HT-29 (cell line): ENCODE measurements around the gene RAPGEF1. TPM values are rescaled to one million over a fixed set of nuclear protein-coding genes. Genes with fewer than 3 reads are reported as not detected.
"Not testable (repeated sequence)": the region's sequence is repeated elsewhere in the genome, so short reads cannot be mapped to it uniquely, and the experiment has no call there.

Experiments
- DNase-seq: peaks from one replicate; pipeline ENCODE4 v3.0.0-alpha.2; 2015; ENCODE audit warnings: low spot score
- total RNA-seq: library from RNA; depleted of rRNA; stranded (reverse); fragments of >200 nt; shearing (Covaris generic); gene quantifications from 2 replicates; pipeline ENCODE4 v1.2.3, GENCODE V29; 2014

RAPGEF1 gene
- total RNA-seq, 1 experiment from 2014 or later = 15.7 TPM

DNA sequence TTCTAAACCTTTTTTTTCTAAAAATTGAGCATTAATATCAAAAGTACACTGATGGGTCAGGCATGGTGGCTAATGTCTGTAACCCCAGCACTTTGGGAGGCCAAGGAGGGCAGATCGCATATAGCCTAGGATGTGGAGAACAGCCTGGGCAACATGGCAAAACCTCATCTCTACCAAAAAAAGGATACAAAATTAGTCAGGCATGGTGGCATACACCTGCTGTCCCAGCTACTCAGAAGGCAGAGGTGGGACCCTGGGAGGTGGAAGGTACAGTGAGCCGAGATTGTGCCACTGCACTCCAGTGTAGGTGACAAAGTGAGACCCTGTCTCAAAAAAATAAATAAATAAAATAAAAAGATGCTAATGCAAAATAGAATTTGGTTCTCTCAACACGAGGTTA is 49.4 kb downstream of the RAPGEF1 start:
- DNase-seq = no peak

DNA sequence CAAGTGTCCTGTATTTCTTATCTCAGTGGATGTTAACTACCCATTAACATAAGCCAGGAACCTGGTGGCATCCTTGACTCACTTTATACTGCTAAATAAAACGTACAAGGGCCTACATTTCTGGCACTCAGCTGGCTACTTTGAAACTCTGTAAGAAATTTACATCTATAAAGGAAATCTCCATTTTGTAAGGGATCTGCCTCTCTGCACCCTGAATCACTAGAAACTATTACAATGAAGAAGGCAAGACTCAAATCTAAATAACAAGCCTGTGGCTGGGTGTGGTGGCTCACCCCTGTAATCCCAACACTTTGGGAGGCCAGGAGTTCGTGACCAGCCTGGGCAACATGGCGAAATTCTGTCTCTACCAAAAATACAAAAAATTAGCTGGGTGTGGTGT is 51.5 kb downstream of the RAPGEF1 start:
- no peak for DNase-seq

DNA sequence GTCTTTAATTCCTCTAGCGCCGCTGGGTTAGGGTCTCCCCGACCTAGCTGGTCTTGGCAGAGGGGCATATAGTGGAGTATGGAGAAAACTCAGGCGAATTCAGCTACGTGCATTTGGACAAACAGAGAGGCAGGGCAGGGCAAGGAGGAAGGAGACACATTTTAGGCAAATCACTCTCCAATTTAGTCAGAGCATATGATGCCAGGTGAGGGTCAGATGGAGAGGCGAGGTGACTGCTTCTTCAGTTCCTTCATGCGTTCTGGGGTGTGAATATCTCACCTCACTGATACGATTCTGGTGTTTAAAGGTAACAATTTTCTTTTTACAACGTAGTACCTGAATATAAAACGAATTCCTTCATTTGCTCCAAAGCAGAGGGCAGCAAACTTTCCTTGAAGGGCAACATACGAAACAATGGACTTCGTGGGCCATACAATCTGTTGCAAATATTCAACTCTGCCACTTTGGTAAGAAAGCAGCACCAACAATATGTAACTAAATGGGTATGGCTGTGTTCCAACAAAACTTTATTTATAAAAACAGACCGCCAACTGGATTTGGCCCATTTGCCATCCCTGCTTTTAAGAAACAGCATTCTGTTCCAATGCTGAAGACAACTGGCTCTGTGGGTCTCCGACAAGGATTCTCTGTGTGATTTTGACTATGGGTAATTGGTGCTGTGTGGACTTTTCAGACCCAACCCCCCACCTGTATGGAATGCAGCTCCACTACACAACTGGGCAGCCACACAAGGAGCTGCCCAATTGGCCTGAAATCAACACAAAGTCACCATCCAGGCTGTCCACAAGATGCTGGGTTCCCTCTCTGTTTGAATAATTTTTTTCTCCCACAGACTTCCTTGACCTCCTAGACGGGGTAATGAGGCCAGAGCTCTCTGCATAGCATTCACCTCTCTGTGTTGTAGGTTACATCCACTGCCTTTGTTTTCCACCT is 53.8 kb downstream of the RAPGEF1 start:
- no peak for DNase-seq

DNA sequence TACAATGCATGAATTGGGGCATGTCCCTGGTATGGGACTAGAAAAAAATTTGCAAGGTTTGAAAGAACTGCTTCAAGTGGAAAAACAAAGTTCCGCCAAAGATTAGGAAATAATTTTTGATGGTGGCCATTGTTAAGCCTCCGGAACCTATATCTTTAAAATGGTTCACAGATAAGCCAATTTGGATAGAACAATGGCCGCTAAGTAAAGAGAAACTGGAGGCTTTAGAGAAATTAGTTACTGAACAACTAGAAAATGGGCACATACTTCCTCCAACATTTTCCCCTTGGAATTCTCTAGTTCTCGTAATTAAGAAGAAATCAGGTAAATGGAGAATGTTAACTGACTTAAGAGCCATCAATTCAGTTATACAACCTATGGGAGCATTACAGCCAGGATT is 56.8 kb downstream of the RAPGEF1 start:
- not testable (repeated sequence) for DNase-seq

DNA sequence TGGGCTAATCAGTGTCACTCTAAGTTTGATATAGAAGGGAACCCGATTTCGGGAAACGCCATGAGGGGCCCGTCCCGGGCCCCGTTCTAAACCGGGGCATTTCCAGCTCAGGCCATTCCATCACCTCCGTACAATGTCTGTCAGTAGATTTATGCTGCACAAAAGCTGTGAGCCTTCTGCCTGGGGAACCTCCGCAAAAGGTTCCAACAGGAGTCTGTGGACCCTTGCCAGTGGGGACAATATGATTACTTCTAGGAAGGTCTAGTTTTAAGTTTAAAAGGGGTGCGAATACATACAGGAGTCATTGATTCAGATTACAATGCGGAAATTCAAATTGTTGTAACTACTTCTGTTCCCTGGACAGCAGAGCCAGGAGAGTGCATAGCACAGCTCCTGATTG is 57.6 kb downstream of the RAPGEF1 start:
- no peak for DNase-seq

DNA sequence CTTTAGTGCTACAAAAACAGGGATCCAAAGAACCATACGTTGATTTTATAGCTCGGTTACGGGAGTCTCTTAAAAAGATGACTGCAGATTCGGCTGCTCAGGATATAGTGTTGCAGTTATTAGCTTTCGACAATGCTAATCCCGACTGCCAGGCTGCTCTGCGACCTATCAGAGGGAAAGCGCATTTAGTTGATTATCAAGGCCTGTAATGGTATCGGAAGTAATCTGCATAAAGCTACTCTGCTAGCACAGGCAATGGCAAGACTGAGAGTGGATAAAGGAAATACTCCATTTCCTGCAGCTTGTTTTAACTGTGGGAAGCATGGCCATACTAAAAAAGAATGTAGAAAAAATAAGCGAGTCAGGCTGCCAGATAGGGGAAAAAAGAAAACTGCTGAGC is 58.0 kb downstream of the RAPGEF1 start:
- DNase-seq = not testable (repeated sequence)

DNA sequence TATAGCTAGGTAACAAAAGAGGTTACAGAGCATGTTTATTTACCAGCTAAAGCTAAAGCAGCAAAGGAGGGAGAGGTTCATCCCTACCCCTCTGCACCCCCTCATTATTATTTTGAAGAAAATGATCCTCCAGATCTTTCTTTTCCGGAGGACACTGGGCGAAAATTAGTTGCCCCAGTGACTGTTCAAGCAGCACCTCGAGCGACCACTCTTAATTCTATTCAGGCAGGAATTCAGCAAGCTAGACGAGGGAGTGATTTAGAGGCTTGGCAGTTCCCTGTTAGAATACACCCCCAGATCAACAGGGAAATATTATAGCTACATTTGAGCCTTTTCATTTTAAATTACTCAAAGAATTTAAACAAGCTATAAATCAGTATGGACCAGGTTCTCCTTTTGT is 58.8 kb downstream of the RAPGEF1 start:
- not testable (repeated sequence) for DNase-seq

DNA sequence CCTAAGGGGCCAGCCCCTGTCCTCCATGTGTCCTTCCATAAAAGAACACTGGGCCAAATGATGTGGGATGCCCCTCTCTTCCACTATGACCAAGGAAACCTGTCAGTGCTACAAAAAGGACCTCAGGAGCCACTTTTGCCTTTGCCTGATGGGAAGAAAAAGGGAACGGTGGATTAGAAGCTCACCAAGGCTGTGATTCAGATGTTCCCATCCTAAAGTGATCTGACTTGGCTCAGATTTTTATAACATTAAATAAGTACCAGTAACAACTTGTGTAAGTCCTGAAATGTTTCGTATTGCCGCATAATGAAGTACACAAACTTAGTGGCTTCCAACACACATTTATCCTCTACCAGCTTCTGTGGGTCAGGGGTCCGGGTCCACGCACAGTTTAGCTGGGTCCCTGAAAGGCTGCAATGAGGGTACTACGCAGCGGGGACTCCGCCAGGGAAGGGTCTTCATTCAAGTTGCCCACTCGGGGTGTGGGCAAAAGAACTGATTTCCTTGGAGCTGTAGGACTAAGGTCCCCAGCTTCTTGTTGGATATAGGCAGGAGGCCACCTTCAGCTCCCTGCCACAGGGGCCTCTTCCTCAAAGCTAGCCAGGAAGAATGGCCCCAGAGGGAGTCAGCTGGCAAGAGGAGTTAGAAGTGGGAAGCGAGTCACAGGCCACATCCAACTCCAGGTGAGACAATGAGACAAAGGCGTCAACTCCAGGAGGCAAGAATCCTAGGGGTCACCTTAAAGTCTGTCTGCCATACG is 60.4 kb downstream of the RAPGEF1 start:
- no peak for DNase-seq

DNA sequence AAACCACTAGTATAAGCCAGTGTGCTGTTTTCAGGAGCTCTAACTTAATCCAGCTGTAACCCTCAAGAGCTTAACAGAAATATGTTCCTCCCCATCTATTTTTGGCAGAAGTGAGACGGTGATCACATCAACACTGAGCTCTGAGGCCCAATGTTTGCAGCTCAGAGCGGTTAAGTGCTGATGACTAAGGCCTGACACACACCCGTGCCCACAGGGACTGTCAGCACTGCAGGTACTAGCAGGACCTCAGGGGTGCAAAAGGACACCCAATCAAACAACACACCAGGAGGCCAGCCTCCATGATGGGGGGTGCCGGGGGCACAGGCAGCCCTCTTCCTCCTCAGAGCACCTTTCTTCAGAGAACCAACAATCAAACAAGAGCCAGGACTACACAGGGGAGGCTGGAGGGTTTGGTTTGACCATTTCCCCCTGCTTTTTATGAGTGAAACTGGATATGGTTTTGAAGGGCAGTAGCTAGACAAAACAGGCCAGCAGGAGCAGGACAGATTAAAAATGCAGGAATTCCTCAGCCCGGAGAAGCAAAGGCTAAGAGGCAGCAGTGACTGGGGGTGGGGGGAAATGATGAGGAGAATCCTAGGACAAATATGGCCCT is 61.3 kb downstream of the RAPGEF1 start:
- no peak for DNase-seq

DNA sequence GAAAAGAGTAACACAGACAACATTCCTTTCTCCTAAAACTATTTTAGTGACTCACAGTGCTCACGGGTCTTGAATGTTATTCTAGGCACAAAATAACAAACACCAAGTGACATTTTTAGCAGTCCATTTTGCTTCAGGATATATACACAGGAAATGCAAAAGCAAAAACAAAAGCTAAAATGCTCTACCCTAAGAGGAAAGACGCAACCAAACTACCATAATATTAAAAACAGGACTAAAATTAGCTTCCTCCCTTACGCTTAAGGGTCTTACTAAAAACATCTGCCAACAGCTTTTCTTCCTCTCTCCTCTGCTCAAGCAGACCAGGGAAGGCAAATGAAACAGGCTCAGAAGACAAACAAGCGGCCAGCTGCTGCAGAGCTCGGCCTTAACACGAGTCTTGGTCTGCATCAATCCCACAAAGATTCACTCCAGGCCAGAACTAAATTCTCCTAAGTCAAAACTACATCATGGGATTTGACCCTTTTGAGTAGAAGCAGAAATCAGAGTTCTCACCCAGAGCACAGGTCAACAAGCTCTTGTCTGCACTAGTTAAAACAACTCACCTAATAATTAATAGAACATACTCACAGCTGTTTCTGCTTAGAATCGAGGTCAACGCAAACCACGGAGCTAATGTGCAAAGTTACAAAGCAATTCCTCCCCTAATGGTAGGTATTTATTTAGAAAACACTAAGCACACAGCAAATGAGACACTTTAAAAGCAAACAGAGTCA is 62.3 kb downstream of the RAPGEF1 start:
- no peak for DNase-seq

DNA sequence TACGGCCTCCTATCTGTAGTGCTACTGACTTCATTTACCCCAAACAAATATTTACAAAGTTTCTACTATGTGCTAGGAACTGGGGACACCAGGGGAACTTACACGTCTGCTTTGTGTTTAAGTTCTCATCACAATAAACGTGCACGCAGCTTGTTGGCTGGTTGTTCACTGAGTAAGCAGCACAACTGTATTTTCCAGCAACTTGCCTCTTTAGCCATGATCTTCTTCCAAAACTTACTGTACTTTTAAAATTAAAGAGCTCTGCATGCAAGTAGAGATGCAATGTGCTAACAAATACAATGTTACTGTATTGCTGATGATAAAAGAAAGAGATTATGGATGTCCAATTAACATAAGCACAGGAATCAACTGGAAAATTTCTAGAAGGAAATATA is 62.8 kb downstream of the RAPGEF1 start:
- DNase-seq = no peak

DNA sequence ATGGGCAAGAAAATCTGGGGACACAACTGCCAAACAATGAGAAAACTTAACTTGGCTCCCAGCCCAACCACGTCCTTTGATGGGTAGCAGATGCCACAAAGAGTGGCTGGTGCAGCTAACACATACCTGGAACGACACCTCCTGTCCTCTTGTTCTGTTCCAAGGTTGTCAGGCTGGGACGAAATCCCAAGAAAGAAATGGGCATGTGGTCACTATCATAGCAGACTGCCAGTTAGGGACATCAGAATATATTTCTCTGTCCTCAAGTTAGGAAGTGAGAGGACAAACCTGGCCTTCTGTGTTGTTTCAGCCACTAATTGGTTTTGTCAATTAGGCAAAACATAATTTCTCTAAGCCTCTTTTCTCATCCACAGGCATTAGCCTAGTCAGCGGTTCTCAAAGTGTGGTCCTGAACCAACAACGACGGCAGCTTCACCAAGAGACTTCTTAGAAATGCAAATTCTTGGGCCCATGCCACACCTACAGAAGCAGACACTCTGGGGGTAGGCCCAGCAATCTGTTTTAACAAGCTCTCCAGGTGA is 63.4 kb downstream of the RAPGEF1 start:
- DNase-seq = no peak

DNA sequence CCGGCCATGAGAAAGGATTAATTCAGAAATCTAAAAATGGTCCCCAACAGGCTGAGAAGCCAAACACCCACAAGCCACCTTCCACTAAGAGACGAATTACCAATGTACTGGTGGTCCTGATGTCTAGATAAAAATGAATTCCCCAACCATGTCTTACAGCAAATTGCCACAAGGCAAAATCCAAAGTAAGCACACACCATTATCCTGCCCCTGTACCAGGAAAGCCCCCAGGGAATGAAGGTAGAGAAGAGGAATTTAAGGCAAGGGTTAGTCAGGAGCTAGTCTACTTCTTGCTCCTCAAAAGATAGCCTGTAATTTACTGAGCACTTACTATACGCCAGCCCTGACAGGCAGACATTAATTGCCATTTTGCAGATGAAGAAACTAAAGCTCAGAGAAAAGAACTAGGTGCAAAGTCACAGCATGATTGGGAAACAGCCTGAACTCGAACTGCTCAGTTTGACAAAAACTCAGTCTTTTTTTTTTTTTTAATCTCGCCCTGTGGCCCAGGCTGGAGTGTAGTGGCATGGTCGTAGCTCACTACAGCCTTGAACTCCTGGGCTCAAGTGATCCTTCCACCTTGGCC is 64.3 kb downstream of the RAPGEF1 start:
- no peak for DNase-seq

DNA sequence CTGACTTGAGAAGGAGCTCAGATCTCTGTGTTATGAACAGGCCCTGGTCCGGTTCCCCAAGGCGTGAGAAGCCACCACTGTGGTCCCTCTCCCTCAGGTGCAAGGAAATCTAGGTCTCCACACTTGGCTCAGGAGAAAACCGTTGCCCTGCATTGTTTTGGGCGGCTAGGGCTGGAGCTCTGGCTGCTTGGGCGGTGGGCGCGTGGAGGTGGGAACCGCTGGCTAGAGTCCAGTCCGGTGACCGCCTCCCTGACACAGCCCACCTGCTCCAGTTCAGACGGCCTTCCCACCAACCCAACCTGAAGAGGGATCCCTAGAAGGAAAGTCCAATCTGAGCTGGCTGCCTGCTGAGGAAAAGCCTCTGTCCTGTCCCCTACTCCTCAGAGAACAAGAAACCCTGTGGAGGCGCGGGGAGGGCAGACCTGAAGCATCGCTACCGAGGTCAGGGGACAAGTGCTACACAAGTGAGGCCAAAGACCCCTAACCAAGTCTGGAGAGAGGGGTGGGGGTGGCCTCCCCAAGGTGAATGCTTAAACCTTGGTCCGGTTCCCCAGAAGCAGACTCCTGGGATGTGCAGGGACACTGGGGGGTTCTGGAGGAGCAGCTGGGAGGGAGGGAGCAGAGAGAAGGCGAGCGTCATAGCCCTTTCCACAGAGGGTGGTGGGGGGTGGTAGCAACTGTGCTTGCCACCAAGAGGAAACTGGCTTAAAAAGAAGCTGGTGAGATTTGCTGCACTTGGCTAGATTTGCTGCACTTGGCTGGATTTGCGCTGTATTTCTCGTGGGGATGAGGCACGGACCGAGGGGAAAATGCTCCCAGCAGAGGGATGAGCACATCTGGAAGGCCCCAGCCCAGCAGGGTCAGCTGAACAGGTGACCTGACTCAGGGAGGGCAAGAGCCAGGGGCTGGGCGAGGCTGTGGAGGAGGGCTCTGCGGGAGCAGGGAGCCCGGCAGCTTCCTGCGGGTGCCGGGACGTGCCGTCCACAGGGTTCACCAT is 65.2 kb downstream of the RAPGEF1 start:
- DNase-seq = no peak

DNA sequence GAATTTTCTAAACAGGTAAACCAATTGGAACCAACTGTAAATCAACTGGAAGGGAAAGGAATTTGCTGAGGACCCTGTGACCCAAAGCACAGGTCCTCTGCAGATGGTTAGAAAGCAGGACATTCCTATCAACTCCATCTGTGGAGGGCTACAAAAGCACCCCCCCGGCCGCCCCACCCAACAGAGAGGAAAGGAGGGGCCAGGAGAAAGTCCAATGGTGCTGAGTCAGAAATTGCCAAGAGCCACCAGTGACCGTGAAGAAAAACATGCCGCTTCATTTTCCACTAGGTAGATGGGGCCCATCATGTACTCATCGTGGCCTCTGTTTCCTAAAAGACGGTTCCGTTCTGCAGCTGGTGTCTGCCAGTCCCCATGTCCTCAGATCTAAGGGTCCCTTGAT is 66.3 kb downstream of the RAPGEF1 start:
- DNase-seq = no peak

DNA sequence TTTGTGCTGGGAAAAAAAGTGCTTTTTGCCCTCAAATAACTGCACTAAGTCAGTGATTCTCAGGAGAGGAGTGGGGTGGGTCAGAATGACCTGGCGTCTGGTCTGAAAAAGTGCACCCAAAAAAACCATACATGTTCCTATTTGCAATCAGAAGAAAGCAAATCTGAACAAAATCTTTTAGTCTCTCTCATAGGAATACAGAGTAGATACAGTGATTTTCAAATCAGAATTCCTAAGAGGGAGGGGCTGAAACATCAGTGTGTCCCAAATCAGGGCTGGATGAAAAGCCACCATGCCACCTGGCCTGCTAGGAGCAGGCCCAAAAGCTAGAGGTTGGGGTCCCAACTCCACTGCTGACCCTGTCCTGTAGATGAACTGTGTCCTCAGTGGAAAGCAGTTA is 66.8 kb downstream of the RAPGEF1 start:
- DNase-seq = no peak

DNA sequence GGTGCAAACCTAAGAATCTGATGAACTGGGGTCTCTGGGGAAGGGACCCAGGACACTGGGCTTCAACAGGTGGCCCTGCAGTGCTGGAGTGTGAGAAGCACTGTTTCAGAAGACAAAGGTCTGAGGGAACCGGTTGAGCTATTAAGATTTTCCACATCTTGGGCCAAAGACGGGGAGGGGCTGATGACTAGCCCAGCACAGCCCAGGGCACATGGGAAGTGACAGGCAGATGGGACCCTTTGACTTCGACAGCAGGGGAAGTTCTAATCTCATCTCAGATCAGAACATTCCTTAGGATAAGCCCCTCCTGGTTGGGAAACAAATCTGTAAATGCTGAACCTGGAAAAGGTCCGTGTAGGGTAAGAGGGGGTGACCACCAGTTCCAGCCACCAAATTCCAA is 67.4 kb downstream of the RAPGEF1 start:
- no peak for DNase-seq

DNA sequence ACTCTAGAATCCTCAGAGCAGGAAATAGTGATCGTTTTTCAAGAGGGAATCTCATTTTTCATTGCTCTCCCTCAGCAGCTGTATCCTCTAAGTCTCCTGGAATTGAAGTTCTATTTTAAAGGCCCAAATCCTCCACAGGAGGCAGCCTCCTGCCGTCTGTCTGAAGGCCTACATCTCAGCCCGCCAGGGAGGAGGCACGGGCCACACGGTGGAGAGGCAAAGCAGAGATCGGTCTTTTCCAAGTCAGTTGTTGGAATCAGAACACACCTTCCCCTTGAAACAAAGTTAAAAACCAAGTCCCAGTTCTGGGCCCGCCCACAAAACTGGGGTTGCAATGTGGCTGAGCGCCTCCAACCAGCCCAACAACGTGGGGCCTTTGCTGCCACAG is 68.7 kb downstream of the RAPGEF1 start:
- DNase-seq = no peak

DNA sequence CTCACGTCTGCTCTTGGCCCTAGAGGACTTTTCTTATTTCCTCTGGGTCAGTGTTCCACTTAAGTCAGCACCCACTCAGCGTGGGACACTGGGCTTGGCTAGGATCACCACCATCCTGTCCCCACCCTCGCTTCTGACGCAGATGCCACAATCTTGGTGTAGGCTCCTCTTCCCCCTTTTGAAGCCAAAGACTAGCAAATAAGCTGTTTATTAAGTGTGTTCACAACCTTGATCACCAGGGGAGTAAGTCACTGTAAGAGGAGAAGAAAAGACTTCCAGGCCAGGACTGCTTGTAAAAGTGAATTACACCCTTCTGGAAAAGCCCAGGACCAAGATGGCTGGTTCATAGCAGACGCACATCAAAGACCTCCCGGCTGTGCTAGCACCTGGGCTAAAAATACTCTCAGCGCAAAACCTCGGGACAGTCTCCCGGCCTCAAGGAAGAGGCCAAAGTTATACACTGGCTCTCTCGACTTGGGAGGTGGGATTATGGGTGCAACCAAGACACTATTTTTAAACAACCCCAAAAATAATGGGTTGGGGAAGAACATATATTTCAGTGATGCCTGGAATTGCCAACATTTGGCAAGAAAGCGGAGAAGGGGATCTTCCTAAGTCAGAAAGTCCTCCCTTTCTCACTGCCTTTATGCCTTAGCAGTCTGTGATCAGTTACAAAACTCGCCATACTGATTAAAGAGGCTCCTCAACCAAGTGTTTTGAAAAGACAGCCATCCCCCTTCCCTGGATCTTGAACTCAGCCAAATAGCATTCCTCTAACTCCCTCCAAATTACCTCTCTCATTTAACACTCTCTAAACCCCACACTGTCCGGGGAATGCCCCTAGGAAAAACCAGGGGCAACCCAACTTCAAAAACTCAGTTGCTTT is 69.4 kb downstream of the RAPGEF1 start:
- DNase-seq = no peak
